GM18498 (cell line): ENCODE measurements around the gene NANOS2.

ENCODE experiments used
- ATAC-seq: cut with Tn5 transposase; IDR thresholded peaks from one replicate; pipeline ENCODE4 v1.9.1; 2021; ENCODE audit warnings: mild to moderate bottlenecking, moderate library complexity; ENCODE audit not compliant: unreplicated experiment

NANOS2 gene

DNA sequence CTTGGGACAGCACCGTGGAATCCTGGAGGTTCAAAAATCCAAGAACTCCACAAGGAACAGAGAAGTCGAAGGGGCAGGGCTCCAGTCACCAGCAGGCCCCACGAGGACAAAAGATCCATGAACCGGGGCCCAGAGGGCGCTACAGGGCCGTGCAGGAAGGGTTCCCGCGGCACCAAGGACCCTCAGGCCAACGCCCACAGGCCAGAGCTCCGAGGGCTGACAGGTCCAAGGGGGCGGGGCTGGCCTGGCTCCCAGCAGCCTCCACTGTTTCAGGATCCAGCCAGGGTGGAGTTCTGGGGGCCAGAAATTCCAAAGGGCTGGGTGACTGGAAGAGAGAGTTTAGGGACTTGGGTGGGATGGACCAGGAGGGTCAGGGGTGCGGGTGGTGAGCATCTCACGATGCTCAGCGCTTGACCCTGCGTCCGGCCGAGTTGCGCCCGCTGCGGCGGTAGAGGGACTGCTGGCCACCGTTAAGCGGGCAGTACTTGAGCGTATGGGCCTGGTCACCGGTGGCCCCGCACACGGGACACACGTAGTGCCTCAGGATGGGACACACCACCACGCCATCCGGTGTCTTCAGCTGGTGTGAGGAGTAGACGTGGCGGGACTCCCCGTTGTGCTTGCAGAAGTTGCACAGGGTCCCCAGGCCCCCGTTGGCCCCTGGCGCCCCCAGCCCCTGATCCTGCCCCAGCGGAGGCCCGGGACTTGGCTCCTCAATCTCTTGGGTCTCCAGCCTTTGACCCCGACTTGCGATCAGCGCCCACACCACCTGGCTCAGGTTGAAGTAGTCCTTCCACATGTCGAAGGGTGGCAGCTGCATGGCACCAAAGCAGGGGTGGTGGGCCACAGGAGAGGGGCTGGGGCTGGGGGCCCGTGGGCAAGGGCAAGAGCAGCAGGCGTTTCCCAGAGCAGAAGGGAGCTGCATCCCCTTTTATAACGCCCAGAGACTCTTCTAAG is at the start of gene NANOS2:
Gene NANOS2 (minus strand): TSS at position 905 of the 957 bp plus-strand sequence. CDS start 85 bp downstream, at position 820.
- no peak for ATAC-seq

DNA sequence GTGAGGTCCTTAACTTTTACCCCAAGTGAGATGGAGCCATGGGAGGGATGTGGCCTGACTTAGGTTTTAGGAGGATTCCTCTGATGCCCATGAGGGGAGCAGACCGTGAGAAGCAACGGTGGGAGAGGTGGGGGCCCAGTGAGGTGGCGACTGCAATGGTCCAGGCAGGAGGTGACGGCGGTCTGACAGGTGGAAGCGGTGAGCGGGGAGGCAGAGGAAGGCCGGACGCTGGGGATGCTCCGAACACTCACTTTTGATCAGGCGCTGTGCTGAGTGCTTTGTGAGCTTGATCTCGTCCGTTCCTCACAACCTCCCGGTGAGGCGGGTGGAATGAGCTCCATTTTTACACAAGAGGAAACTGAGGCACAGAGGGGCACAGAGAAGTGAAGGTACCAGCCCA is 47.4 kb upstream of the NANOS2 start:
- no peak for ATAC-seq

DNA sequence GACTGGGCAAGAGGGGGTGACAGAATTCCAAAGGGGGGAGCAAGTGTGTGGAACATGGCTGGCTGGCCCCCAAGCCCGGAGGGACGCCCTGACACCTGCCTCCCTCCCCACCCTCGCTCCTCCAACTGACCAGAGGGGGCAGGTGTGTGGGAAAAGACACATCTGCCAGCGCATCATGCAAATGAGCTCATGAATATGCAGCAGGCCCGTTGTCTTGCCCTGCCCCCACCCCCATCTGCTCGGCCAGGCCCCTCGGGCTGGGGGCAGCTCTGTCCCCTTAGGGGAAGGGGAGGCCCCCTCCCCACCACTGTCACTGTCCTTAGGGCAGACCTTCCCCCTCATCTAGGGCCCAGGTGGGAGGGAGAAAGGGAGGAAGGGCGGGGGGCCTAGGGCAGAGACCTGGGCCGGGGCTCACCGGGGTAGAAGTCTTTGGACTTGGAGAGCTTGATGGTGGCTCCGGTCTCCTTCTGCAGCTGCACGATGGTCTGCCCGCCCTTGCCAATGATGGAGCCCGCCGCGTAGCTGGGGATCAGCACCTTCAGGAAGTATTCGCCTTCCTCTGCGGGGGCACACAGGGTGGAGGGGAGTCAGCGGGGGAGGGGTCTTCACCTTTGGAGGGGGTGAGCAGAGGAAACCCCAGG is 46.1 kb upstream of the NANOS2 start:
- no peak for ATAC-seq

DNA sequence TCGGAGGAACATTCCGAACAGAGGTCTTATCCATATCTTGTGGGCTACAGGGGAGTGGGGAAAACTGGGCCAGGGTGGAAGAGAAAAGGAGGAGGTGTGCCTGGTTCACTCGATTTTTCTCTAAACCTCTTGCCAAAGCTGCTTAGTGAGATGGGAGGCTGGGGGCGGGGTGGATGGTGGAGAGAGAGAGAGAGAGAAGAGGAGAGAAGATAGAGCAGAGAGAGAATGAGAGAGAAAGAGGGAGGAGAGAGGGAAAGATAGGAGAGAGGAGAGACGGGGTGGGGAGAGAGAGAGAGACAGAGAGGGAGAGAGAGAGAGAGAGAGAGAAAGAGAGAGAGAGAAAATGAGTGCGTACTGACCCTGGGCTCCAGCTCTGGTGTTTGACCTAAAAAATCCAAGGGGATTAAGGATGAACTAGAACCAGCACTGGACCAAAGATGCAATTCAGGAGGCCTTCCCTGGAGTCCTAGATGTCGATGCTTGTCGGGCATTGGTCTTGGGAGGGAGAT is 45.0 kb upstream of the NANOS2 start:
- no peak for ATAC-seq

DNA sequence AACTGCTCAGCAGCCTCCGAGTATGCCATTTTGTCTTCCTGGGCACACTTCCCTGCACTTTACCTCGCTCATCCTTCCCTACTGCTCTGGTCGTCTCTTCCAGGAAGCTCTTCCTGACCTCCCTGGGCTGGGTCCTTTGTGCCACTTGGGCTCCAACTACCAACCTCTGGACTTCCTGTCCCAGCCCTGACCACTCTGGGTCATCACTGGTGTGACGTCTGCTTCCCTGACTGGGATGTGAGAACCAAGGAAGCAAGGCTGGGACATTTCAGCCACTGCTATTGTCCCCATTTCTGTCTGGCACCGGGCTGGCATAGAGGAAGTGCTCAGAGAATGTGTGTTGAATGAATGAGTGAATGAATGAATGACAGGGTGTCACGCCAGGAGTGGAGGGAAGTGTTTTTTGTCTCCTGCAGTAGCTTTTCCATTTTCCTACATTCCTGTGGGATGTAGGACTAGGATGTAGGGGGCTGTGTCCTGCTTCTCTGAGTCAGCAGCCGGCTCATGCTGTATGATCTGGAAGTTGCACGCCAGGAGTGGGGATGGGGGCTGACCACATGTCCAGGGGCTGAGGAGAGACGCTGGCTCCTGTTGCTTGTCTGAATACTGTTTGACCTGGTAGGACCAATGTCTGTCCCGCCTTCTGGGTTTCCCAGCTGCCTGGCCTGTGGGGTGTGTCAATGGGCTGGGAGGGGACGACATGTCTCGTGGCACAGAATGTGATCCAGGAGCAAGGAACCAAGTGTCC is 44.4 kb upstream of the NANOS2 start:
- no peak for ATAC-seq

DNA sequence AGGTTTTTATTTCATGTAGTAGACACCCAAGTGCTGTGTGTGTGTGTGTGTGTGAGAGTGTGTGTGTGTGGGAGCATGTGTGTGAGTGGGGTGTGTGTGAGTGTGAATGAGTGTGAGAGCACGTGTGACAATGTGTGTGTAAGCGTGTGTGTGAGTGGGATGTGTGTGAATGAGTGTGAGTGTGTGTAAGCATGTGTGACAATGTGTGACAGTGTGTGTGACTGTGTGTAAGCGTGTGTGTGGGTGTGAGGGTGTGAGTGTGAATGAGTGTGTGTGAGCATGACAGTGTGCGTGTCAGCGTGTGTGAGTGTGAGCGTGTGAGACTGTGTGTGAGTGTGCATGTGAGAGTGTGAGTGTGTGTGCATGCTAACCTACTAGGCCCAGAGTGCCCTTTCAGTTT is 43.7 kb upstream of the NANOS2 start:
- ATAC-seq = no peak

DNA sequence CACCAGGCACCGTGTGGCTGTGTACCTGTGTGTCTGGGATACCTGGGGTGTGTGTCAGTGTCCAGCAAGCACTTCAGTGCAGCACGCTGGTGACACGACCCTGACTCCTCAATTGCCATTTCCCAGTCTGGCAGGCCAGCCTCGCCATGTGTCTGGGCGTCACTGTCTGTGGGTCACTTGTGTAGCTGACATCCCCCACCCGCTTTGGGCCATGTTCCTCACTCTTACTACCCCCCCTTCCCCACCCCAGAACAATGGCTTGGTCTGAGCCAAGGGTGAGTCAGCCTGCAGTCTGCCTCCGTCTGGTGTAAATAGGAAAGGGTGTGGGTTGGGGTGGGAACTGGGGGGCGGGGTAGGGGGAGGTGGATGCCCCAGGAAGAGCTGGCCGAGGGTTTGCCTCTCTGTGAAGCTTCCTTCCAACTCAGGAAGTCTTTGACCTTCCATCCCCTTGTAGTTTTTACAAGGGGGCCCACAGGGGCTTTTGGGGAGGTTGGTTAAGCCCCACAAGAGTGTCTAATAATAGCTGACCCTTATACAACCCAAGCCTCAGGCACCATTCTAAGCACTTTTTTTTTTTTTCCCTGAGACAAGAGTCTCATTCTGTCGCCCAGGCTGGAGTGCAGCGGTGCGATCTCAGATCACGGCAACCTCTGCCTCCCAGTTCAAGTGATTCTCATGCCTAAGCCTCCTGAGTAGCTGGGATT is 41.5 kb upstream of the NANOS2 start:
- no peak for ATAC-seq

DNA sequence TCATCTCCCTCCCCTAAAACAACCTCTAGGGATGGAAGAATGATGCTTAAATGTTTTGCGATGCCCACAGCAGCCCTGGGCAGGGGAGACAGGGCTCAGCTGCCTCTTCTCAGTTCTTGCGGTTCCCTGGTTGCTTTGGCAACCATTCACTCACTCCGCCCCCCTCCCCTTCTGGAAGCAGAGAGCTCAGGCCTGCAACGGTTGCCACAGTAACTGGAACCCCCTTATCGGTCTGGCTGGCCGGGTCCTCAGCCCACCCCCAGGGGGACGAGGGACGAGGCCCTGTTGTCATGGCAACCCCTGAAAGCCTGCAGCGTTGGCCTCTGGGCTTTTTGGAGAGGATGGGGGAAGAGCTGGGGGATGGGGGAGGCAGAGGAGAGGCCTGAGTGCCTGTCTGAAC is 39.6 kb upstream of the NANOS2 start:
- ATAC-seq = no peak

DNA sequence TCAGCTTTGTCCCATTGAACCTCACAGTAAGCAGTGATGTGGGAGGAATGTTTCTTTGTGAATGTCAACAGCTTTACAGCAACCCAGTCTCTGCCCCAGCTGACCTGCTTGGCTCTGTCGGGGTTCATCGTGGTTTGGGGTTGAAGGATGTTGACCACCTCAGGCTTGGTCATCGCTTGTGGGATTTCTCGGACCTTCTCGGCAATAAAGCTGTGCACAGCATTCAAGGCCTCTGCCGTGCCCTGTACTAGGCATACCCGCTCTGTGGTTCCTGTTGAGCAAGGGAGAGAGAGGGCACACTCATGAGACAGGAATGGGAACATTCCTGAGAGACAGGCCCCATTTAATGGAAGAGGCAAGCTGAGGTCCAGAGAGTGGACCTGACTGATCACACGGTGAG is 39.1 kb upstream of the NANOS2 start:
- no peak for ATAC-seq

DNA sequence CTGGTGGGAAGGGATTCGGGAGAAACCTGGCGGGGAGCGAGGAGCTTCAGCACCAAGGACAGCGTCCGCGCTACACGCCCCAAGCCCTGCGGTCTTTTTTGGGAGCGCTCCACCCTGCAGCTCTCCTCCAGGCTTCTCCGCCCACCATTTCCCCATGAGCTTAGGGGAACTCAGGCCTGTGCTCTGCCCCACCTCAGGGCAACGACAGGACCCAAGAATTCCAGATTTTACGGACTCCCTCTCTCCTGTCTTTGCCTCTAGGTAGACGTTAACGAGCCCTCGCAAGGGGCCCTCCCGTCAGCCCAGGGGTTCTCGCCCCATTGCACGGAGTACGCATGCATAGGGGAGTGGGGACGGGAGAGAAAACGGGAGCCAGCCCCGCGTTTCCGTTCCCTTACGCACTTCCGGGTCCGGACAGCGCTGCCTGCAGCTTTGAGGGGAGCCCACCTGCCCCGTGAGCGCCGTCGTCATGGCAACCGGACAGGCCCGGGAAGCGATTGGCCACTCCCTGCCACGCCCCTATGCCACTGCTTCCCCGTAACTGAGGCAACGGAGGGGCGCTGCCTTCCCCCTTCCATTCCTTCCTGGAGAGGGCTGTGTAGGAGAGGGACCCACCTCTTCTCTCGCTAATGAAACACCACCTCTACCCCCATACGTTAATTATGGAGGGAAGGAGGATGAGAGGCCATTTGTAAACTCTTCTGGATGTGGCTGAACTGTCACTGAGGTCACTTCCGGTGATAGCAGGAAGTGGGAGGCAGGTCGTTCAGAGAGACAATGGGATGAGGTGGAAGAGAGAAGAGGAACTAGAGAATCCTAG is 38.3 kb upstream of the NANOS2 start:
- no peak for ATAC-seq

DNA sequence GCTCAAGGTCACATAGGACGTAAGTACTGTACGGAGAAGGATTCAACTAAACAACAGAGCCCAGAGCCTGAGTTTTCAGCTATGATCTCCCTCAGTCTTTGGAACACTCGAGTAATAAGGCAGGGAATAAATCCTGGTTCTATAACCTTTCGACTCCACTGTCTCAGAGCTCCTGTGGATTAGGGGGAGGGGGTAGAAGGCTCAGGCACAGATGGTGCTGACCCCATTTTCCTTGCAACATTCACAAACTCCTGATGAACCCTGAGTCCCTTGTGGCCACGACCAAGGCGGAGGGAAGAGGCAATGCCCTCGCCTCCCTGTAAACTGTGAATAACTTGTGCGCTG is 37.7 kb upstream of the NANOS2 start:
- ATAC-seq = no peak

DNA sequence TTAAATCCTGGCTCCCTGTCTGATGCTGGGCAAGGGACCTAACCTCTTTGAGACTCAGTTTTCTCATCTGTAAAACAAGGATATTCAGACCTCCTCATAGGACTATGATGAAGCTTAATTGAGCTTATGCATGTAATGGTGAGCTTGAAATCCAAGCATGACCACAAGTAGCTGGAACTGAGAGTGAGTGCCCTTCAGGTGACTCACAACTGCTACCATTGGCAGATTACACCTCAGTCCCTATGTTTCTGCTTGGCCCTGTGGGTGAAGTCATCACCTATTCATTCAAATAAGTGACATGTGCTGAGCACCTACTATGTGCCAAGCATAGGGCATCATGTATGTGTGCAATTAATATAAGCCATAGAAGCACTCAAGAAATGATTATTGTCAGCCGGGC is 33.3 kb upstream of the NANOS2 start:
- ATAC-seq = no peak

DNA sequence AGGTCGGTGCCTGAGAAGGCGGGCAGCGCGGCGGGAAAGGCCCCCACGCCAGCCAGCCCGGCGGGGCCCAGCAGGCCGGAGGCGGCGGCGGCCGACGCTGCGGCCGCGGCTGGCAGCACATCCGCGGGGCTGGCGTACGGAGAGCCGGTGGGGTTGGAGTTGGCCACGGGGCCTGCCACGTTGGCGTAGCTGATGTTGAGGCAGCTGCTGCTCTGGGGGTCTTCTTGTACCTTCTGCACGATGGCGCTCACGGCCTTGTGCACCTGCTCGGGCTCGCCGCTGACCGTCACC is 25.9 kb upstream of the NANOS2 start:
- ATAC-seq = no peak

DNA sequence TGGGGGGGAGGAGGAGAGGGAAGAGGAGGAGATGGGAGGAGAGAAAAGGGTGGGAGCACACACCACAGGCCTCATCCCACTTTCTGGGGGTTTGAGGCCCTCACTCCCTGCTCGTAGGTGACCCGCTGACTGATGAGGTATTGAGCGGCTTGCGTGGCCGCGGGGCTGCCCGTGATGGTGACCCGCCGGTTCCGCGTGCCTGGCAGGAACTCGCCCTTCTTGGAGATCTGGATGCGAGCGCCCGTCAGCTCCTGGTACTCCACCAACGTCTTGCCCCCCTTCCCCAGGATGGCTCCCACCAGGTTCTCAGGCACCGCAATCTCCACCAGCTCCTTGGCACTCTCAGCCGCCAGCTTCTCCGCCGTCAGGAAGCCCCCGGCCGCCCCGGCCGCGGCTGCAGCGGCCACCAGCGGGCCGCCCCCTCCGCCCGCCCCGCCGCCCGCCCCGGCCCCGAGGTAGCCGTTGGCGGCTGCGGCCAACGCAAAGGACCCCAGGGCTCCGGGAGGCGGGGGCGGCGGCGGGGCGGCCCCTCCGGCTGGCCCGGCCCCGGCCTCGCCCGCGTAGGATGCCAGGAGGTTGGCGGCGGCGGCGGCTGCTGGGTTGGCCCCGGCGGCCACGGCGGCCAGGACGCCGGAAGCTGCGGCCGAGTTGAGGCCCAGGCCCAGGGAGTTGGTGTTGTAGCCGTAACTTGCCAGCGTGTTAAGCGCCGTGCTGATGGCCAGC is 25.4 kb upstream of the NANOS2 start:
- ATAC-seq = no peak

DNA sequence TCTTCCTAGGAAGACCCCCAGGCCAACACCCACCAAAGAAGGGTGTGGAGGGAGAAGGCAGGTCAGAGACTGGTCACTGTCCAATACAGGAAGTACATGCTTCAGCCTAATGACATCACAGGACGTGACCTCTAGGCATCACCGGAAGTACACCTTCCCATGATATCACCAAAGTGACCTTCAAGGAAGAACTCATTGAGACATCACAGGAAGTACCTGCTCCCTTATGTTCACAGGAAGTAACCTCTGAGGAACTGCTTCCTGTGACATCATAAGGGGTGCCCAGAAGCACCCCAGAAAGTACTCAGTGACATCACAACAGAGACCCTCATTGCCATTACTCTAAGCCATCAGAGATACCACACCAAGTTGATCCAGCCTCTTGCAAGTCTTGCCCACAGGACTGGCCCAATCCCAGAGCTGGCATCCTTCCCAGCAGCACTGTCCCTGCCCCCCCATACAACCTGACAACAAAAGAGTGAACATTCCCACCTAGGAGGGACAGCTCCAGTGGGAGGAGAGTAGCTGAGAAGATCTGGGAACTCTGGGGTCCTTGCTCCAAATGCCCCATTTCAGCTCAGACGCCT is 24.2 kb upstream of the NANOS2 start:
- no peak for ATAC-seq

DNA sequence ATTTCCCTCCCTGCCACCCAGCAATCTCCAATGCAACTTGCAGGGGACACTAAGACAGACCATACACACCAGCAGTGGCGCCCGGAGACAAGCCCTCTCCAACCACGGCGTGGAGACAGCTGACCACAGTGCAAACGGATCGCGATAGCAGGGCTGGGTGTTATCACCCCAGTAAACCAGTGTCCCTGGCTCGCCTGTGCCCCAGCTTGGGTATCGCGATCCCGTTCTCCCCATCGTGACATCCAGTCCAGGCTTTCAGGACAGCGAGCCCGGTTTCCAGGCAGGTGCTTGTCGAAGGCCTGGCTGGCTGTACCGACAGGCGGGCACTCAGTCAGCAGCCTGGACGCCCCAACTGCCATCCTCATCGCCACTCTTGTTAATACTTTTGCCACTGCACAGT is 20.7 kb upstream of the NANOS2 start:
- ATAC-seq = no peak

DNA sequence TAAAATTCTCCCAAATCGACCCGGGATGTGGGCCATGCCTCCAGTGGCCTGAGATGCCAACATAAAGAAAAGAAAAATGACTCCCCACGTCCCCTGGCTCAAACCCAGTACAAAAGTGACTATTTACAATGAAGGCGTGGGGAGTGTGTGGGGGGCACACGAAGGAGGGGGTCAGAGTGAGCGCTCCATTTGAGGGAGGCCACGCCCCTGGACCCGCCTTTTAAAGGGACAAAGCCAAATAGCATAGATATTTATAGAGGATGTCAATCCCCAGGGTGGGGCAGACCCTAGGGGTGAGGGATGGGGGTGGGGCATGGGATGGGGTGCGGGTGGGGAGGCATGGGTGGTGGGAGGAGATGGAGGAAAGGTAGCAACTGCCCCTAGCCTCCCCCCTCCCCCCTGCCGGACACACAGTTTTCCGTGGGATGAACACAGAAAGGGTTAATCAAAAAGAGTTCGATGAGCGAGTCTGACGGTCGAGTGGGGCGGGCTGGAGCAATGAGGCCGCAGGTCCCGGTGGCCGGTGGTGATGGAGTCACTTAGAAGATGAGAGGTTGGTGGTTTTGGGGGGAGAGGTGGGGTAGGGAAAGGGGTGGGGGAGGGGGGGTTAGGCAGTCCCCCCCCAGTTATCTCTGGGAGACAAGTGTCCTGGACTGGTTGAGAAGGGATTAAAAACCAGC is 20.1 kb upstream of the NANOS2 start:
- no peak for ATAC-seq

DNA sequence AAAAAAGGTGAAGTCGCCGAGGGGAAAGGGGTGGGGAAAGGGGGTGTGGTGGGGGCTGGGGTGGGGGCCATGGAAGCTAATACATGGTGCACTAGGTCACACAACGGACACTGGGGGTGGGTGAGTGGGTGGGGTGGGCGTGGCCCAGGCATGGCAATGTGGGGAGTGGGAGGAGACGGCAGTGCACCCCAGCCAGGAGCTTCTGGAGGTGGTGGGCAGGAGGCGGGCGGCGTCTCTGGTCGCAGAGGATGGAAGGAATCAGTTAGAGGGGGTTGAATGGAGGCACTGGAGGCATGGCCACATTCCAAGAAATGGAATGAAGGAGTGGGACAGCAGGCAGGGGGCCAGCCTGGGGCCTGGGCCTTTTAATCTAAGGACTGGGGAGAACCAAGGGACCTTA is 19.2 kb upstream of the NANOS2 start:
- ATAC-seq = no peak

DNA sequence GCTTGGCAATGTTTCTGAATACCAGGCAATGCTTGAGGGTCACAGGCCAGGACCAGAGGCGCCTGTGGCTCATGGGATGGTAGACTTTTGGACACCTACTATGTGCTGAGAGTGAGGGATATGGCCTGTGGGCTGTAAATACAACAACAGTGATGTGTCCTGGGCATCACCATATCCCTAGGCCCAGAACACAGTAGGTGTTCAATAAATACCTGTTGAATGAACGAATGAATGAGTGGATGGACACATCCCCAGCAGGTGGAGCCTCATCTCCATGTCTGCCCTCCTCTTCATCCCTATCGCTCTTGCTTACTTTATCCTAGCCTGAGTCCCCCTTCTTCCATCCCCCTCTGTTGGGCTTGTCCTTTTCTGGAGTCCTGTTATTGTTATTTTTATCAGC is 16.5 kb upstream of the NANOS2 start:
- ATAC-seq = no peak
